Neural cell (in vitro differentiated cells): ENCODE data around the gene COLGALT1.

Experiments used
- POLR2AphosphoS5 ChIP-seq: IDR thresholded peaks from 2 replicates; pipeline ENCODE4 v1.6.1; 2012
- TAF1 ChIP-seq: IDR thresholded peaks from 2 replicates; pipeline ENCODE4 v1.6.1; 2012; ENCODE audit warnings: low read depth
- TF ChIP-seq, protein P1 (sequence below): fragments of 450-650 bp; IDR thresholded peaks from 2 replicates; pipeline ENCODE4 v1.5.1; 2014; ENCODE audit warnings: antibody characterized with exemption, mild to moderate bottlenecking, moderate library complexity; ENCODE audit not compliant: poor library complexity, severe bottlenecking

DNA sequence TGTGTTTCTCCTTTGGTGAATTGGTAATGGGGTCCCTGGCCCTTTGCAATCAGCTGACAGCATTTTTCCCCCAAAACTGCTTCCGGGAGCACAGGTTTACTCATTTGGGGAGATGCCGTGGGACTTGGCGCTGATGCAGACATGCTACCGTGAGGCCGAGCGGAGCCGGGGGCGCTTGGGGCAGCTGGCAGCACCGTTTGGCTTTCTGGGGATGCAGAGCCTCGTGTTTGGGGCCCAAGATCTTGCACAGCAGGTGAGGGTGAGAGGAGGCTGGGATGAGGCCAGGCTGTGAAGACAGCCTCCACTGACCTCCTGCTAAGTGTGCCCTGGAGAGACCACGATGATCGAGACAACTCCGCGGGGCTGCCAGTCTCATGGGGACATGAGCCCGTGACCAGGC is 13.4 kb upstream of the COLGALT1 start:
- TF ChIP-seq, protein P1, sequence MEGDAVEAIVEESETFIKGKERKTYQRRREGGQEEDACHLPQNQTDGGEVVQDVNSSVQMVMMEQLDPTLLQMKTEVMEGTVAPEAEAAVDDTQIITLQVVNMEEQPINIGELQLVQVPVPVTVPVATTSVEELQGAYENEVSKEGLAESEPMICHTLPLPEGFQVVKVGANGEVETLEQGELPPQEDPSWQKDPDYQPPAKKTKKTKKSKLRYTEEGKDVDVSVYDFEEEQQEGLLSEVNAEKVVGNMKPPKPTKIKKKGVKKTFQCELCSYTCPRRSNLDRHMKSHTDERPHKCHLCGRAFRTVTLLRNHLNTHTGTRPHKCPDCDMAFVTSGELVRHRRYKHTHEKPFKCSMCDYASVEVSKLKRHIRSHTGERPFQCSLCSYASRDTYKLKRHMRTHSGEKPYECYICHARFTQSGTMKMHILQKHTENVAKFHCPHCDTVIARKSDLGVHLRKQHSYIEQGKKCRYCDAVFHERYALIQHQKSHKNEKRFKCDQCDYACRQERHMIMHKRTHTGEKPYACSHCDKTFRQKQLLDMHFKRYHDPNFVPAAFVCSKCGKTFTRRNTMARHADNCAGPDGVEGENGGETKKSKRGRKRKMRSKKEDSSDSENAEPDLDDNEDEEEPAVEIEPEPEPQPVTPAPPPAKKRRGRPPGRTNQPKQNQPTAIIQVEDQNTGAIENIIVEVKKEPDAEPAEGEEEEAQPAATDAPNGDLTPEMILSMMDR = no peak
- TF ChIP-seq POLR2AphosphoS5 (no peak), TAF1 (no peak)
